Liver (tissue), 3 donors: Measurements from ENCODE around the gene PRMT6.

ENCODE experiments used
- CTCF ChIP-seq: fragments of 150-350 bp; IDR thresholded peaks from 2 replicates; pipeline ENCODE4 v1.5.1; 2017; ENCODE audit warnings: improper control_type of control experiment, low read depth, low read length; ENCODE audit not compliant: missing input control
- JUND ChIP-seq, 2 donors: IDR thresholded peaks; 2 replicates each; pipeline ENCODE4 v1.6.1; 2016; ENCODE audit warnings: antibody characterized with exemption in 2 of 2
- REST ChIP-seq: IDR thresholded peaks from 2 replicates; pipeline ENCODE4 v1.6.1; 2016; ENCODE audit warnings: antibody characterized with exemption, mild to moderate bottlenecking
- TAF1 ChIP-seq: conservative IDR thresholded peaks from 2 replicates; pipeline ENCODE4 v1.6.1; 2016; ENCODE audit warnings: antibody characterized with exemption, mild to moderate bottlenecking
- donor health status: healthy.
- donor health status: healthy.

- no peak for TF ChIP-seq JUND (IDR thresholded peaks at IDR 0.05)
- no peak for TF ChIP-seq TAF1
- TF ChIP-seq CTCF = no peak
- peak; percentile 48 for TF ChIP-seq REST
These were observed at the start of gene PRMT6 for GRCh38 chr1:107056426-107057196.
